Measurements from ENCODE around the gene CDH4. TPM values are rescaled to one million over a fixed set of nuclear protein-coding genes. Genes with fewer than 3 reads are reported as not detected.

The CDH4 gene
- total RNA-seq, 2 donors from 2014 or later = 0.29 to 0.45 TPM

- no peak overlapping the region for H3K4me3 Mint-ChIP-seq
Observed at GRCh38 chr20:61285152-61285645, 33.1 kb downstream of the CDH4 start.

GRCh38 chr20:61285691-61286090 is 33.6 kb downstream of the CDH4 start:
- H3K36me3 Mint-ChIP-seq (ENCODE audit: low read depth) = no peaks in the 10 kb centered on the region
- no peak overlapping the region for H3K27ac Mint-ChIP-seq
- no peaks in the 10 kb centered on the region for H3K27me3 Mint-ChIP-seq
- no peak overlapping the region for H3K4me3 Mint-ChIP-seq
- no peak for ATAC-seq (replicated peaks)
- peaks cover 5% of the 10 kb centered on the region for H3K9me3 Mint-ChIP-seq
- no peaks in the 10 kb centered on the region for H3K4me1 Mint-ChIP-seq

More at GRCh38 chr20:61285152-61285645, 33.1 kb downstream of the CDH4 start:
- Mint-ChIP-seq H3K36me3 (ENCODE audit: low read depth) (no peaks in the 10 kb centered on the region), H3K4me1 (no peaks in the 10 kb centered on the region), H3K9me3 (peaks cover 5% of the 10 kb centered on the region), H3K27me3 (no peaks in the 10 kb centered on the region), H3K27ac (no peak overlapping the region)
- no peak for ATAC-seq (replicated peaks)

GRCh38 chr20:61287583-61288275 is 35.7 kb downstream of the CDH4 start:
- ATAC-seq (replicated peaks) = no peak
- Mint-ChIP-seq H3K4me1 (no peaks in the 10 kb centered on the region), H3K4me3 (no peak overlapping the region), H3K27ac (no peak overlapping the region), H3K27me3 (peaks cover 3% of the 10 kb centered on the region), H3K9me3 (no peaks in the 10 kb centered on the region), H3K36me3 (ENCODE audit: low read depth) (no peaks in the 10 kb centered on the region)

GRCh38 chr20:61288331-61288784 is 36.3 kb downstream of the CDH4 start:
- H3K4me3 Mint-ChIP-seq = no peak overlapping the region
- no peak for ATAC-seq (replicated peaks)
- H3K27ac Mint-ChIP-seq = no peak overlapping the region
- no peaks in the 10 kb centered on the region for H3K4me1 Mint-ChIP-seq
- H3K27me3 Mint-ChIP-seq = peaks cover 3% of the 10 kb centered on the region
- H3K9me3 Mint-ChIP-seq = no peaks in the 10 kb centered on the region
- no peaks in the 10 kb centered on the region for H3K36me3 Mint-ChIP-seq (ENCODE audit: low read depth)

- no peaks in the 10 kb centered on the region for H3K36me3 Mint-ChIP-seq (ENCODE audit: low read depth)
- H3K4me1 Mint-ChIP-seq = no peaks in the 10 kb centered on the region
- ATAC-seq (replicated peaks) = no peak
- no peak overlapping the region for H3K4me3 Mint-ChIP-seq
- no peak overlapping the region for H3K27ac Mint-ChIP-seq
- H3K27me3 Mint-ChIP-seq = peaks cover 3% of the 10 kb centered on the region
- no peaks in the 10 kb centered on the region for H3K9me3 Mint-ChIP-seq
Observed at GRCh38 chr20:61289166-61289565, 37.1 kb downstream of the CDH4 start.

- peaks cover 3% of the 10 kb centered on the region for H3K27me3 Mint-ChIP-seq
- H3K9me3 Mint-ChIP-seq = no peaks in the 10 kb centered on the region
- no peaks in the 10 kb centered on the region for H3K36me3 Mint-ChIP-seq (ENCODE audit: low read depth)
- no peak for ATAC-seq (replicated peaks)
- H3K27ac Mint-ChIP-seq = no peak overlapping the region
- no peaks in the 10 kb centered on the region for H3K4me1 Mint-ChIP-seq
- H3K4me3 Mint-ChIP-seq = no peak overlapping the region
Observed at GRCh38 chr20:61290721-61291120, 38.7 kb downstream of the CDH4 start.

- no peak overlapping the region for H3K27ac Mint-ChIP-seq
- peaks cover 3% of the 10 kb centered on the region for H3K27me3 Mint-ChIP-seq
- no peaks in the 10 kb centered on the region for H3K9me3 Mint-ChIP-seq
- H3K36me3 Mint-ChIP-seq (ENCODE audit: low read depth) = no peaks in the 10 kb centered on the region
- no peaks in the 10 kb centered on the region for H3K4me1 Mint-ChIP-seq
- ATAC-seq (replicated peaks) = no peak
- no peak overlapping the region for H3K4me3 Mint-ChIP-seq
Observed at GRCh38 chr20:61291166-61291829, 39.2 kb downstream of the CDH4 start.

- H3K4me3 Mint-ChIP-seq = no peak overlapping the region
- peaks cover 3% of the 10 kb centered on the region for H3K27me3 Mint-ChIP-seq
- H3K36me3 Mint-ChIP-seq (ENCODE audit: low read depth) = no peaks in the 10 kb centered on the region
- no peak for ATAC-seq (replicated peaks)
- no peaks in the 10 kb centered on the region for H3K9me3 Mint-ChIP-seq
- no peaks in the 10 kb centered on the region for H3K4me1 Mint-ChIP-seq
- H3K27ac Mint-ChIP-seq = no peak overlapping the region
Observed at GRCh38 chr20:61292391-61292790, 40.3 kb downstream of the CDH4 start.

- Mint-ChIP-seq H3K4me3 (no peak overlapping the region), H3K4me1 (no peaks in the 10 kb centered on the region), H3K36me3 (ENCODE audit: low read depth) (no peaks in the 10 kb centered on the region), H3K9me3 (no peaks in the 10 kb centered on the region), H3K27ac (no peak overlapping the region), H3K27me3 (peaks cover 3% of the 10 kb centered on the region)
- no peak for ATAC-seq (replicated peaks)
Observed at GRCh38 chr20:61292821-61293612, 41.0 kb downstream of the CDH4 start.

GRCh38 chr20:61293951-61294350 is 41.9 kb downstream of the CDH4 start:
- no peak for ATAC-seq (replicated peaks)
- no peaks in the 10 kb centered on the region for H3K36me3 Mint-ChIP-seq (ENCODE audit: low read depth)
- no peak overlapping the region for H3K27ac Mint-ChIP-seq
- H3K4me1 Mint-ChIP-seq = no peaks in the 10 kb centered on the region
- H3K27me3 Mint-ChIP-seq = peaks cover 3% of the 10 kb centered on the region
- H3K4me3 Mint-ChIP-seq = no peak overlapping the region
- no peaks in the 10 kb centered on the region for H3K9me3 Mint-ChIP-seq

GRCh38 chr20:61295249-61295648 is 43.2 kb downstream of the CDH4 start:
- Mint-ChIP-seq H3K27ac (no peak overlapping the region), H3K36me3 (ENCODE audit: low read depth) (no peaks in the 10 kb centered on the region), H3K4me3 (no peak overlapping the region), H3K27me3 (peaks cover 3% of the 10 kb centered on the region), H3K4me1 (no peaks in the 10 kb centered on the region), H3K9me3 (no peaks in the 10 kb centered on the region)
- no peak for ATAC-seq (replicated peaks)

- Mint-ChIP-seq H3K4me3 (no peak overlapping the region), H3K4me1 (no peaks in the 10 kb centered on the region), H3K27ac (no peak overlapping the region), H3K27me3 (peaks cover 3% of the 10 kb centered on the region), H3K9me3 (no peaks in the 10 kb centered on the region), H3K36me3 (ENCODE audit: low read depth) (no peaks in the 10 kb centered on the region)
- no peak for ATAC-seq (replicated peaks)
Observed at GRCh38 chr20:61295682-61296628, 43.9 kb downstream of the CDH4 start.

GRCh38 chr20:61296629-61297019 is 44.6 kb downstream of the CDH4 start:
- no peak for ATAC-seq (replicated peaks)
- H3K9me3 Mint-ChIP-seq = no peaks in the 10 kb centered on the region
- no peak overlapping the region for H3K27ac Mint-ChIP-seq
- H3K27me3 Mint-ChIP-seq = peaks cover 3% of the 10 kb centered on the region
- no peak overlapping the region for H3K4me3 Mint-ChIP-seq
- H3K36me3 Mint-ChIP-seq (ENCODE audit: low read depth) = no peaks in the 10 kb centered on the region
- H3K4me1 Mint-ChIP-seq = no peaks in the 10 kb centered on the region

GRCh38 chr20:61297491-61297890 is 45.4 kb downstream of the CDH4 start:
- Mint-ChIP-seq H3K4me3 (no peak overlapping the region), H3K36me3 (ENCODE audit: low read depth) (no peaks in the 10 kb centered on the region), H3K27ac (no peak overlapping the region), H3K4me1 (no peaks in the 10 kb centered on the region), H3K9me3 (no peaks in the 10 kb centered on the region), H3K27me3 (no peaks in the 10 kb centered on the region)
- no peak for ATAC-seq (replicated peaks)
